GM10248 (cell line): ENCODE results near the gene ARF1.

Source experiments
- CTCF ChIA-PET: fragments of 300-600 bp; sonication (Branson Sonifier 250); formaldehyde crosslinking; extraction: SDS; loops from one replicate; lab custom pipeline; 2021; ENCODE audit warnings: antibody characterized with exemption; lab: Yijun Ruan, JAX
- POLR2A ChIA-PET: fragments of 350-650 bp; sonication (Branson Sonifier 250); formaldehyde crosslinking; extraction: SDS; loops from one replicate; lab custom pipeline; 2020; ENCODE audit warnings: antibody characterized with exemption; lab: Yijun Ruan, JAX
- DNase-seq: peaks from one replicate; pipeline ENCODE4 v3.0.0; 2012; ENCODE audit errors: extremely low spot score
- TF ChIP-seq, protein P1 (sequence below): IDR thresholded peaks from 2 replicates; pipeline ENCODE4 v1.5.1; 2012; ENCODE audit warnings: mild to moderate bottlenecking, low read depth; ENCODE audit errors: extremely low read depth, missing control alignments, control extremely low read depth

Gene ARF1

DNA sequence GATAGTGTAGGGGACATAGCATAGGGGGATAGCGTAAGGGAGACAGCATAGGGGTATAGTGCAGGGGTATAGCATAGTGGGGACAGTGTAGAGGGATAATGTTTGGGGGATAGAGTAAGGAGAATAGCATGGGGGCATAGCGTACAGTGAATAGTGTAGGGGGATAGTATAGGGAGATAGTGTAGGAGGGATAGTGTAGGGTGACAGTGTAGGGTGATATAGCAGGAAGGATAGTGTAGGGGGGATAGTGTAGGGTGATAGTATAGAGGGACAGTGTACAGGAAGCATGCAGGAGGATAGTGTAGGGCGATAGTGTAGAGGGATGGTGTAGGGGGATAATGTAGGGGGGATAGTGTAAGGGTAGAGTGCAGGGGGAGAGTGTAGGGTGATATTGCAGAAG lies 11.7 kb upstream of the ARF1 start:
- POLR2A ChIA-PET: no interaction called here
- TF ChIP-seq, protein P1, sequence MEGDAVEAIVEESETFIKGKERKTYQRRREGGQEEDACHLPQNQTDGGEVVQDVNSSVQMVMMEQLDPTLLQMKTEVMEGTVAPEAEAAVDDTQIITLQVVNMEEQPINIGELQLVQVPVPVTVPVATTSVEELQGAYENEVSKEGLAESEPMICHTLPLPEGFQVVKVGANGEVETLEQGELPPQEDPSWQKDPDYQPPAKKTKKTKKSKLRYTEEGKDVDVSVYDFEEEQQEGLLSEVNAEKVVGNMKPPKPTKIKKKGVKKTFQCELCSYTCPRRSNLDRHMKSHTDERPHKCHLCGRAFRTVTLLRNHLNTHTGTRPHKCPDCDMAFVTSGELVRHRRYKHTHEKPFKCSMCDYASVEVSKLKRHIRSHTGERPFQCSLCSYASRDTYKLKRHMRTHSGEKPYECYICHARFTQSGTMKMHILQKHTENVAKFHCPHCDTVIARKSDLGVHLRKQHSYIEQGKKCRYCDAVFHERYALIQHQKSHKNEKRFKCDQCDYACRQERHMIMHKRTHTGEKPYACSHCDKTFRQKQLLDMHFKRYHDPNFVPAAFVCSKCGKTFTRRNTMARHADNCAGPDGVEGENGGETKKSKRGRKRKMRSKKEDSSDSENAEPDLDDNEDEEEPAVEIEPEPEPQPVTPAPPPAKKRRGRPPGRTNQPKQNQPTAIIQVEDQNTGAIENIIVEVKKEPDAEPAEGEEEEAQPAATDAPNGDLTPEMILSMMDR: no peak
- CTCF ChIA-PET: no interaction called here
- DNase-seq: no peak

DNA sequence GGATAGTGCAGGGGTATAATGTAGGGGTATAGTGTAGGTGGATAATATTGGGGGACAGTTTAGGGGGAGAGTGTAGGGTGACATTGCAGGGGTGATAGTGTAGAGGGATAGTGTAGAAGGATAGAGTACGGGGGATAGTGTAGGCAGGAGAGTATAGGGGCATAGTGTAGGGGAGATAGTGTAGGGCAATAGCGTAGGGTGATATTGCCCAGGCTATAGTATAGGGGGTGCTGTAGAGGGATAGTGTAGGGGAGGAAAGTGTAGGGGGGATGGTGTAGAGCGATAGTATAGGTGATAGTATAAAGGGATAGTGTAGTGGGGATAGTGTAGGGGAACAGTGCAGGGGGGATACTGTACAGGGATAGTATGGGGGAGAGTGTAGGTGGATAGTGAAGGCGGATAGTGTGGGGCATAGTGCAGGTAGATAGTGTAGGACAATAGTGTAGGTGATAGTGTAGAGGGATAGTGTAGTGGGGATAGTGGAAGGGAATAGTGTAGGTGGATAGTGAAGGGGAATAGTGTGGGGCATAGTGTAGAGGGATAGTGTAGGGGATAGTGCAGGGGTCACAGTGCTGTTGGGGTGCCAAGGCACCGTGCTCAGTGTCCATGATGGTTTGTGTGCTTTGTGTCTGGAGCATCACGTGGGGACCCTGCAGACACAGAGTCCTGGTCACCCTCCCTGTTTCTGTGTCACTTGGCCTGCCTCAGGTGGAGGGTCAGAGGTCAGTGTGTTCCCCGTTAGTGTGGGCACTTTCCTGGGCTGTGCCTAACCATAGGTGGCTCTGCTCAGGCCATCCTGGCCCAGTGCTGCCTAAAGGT lies 10.5 kb upstream of the ARF1 start:
- TF ChIP-seq, protein P1: no peak
- POLR2A ChIA-PET: no interaction called here
- CTCF ChIA-PET: no interaction called here
- DNase-seq: no peak

DNA sequence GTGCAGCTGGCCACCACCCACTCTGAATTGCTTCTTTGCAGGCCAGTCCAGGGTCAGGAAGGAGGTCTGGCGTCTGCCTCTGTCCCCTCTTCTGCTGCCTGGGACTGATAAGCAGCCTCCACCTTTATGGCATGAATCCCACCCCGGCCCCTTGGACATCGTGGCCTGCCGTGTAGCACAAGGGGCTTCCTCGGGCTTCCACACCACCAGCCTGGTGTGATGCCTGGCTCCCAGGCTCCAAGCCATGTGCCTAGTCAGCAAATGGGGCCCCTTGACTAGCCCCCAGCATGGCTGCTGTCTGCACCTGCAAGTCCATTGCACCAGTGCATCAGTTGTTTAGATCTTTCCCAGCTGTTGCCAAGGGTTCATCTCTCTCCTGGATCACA lies 9.9 kb upstream of the ARF1 start:
- POLR2A ChIA-PET: no interaction called here
- no peak for DNase-seq
- CTCF ChIA-PET: no interaction called here
- TF ChIP-seq, protein P1: no peak

DNA sequence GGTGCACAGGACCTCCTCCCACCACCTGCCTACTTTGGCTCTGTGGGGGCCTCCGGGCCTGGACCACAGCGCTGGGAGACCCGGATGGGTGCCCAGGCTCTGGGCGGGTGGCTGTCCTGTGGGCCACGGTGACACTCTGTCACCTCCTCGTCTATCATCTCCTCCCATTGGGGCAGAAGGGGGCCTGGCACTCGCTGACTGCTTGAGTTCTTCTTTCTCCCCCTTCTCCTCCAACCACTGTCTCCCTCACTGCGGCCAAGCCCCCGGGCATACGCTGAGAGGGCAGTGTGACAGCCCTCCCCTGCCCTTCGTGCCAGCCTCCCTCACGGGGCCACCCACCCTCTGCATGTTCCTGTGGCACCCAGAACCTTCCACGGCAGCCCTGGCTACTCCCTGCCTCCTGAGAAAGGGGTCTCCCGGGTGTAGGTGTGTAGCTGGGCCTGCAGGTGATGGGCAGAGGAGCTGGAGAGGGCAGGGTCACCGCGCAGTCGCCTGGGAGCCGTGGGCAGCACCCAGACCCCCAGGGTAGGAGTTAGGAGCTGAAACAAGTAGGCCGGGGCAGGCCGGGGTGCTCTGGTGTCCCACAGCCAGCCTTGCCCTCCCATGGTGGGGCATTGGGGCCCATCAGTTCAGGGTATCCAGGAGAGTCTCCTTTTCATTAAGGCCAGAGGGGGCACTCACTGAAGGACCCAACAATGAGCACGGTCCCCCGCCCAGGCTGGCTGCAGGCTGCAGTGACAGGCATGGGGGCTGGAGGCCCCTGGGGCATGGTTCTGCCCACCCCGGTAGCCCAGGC lies 9.2 kb upstream of the ARF1 start:
- ChIA-PET POLR2A (no interaction called here), CTCF (interaction anchor here (1.1 to 1.4 kb wide), 2 partner anchors 15 to 69 kb away, joined by 3 to 7 read pairs; no protein-coding TSS in a partner anchor)
- TF ChIP-seq, protein P1: no peak

DNA sequence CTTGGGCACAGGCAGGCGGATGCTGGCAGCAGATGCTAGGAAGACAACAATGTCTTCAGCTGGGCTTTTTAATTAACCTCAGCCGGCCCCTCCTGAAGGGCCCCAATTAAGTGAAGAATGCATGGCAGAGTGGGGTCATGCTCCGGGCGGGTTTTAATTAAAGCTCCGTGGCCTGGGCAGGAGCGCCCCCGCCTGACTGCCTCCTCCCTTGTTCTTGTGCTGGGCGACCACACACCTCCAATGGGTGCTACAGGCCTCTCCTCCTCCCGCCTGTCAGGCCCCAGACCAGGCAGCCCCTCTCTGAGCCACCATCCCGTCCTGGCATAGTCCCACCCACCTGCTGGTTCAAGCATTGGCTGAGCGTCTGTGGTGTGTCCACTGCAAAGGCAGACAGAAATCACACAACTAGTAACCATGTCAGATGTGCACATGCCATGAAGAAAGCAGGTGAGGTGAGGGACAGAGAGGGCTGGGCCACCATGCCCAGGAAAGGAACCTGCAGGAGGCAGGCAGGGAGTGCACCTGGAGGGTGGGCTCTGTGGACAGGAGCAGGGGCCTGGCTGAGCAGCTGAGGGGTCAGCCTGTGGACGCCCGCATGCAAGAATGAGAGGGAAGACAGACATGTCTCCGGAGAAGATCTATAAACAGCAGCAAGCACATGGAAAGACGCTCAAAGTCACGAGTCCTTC lies 8.5 kb upstream of the ARF1 start:
- POLR2A ChIA-PET: no interaction called here
- TF ChIP-seq, protein P1: no peak
- no peak for DNase-seq
- CTCF ChIA-PET: interaction anchor here (1.1 to 1.4 kb wide), 2 partner anchors 16 to 70 kb away, joined by 3 to 7 read pairs; no protein-coding TSS in a partner anchor

More for the DNA sequence above, 9.2 kb upstream of the ARF1 start:
- DNase-seq: no peak
